KMS-11 (cell line): ENCODE data around the gene INPP5D.

Experiments used
- H2AFZ ChIP-seq: fragments of 200-600 bp; sonication (generic); 2 replicates; pipeline ENCODE4 v1.6.1; 2016; ENCODE audit warnings: antibody characterized with exemption, mixed run types, low read depth
- H3K27ac ChIP-seq: fragments of 200-600 bp; sonication (generic); 2 replicates; pipeline ENCODE4 v1.6.1; 2016; ENCODE audit warnings: mild to moderate bottlenecking, mixed run types
- H3K27me3 ChIP-seq: fragments of 200-600 bp; sonication (generic); 2 replicates; pipeline ENCODE4 v1.6.1; 2017; ENCODE audit warnings: mild to moderate bottlenecking, low read depth, mixed run types, moderate library complexity; ENCODE audit not compliant: insufficient read depth
- H3K36me3 ChIP-seq: fragments of 200-600 bp; sonication (generic); 2 replicates; pipeline ENCODE4 v1.6.1; 2017; ENCODE audit warnings: mild to moderate bottlenecking, mixed run types; ENCODE audit not compliant: insufficient read depth
- H3K4me1 ChIP-seq: fragments of 200-600 bp; sonication (generic); 2 replicates; pipeline ENCODE4 v1.6.1; 2016; ENCODE audit warnings: mild to moderate bottlenecking, low read depth, mixed run types; ENCODE audit not compliant: poor library complexity, severe bottlenecking
- H3K4me2 ChIP-seq: fragments of 200-600 bp; sonication (generic); 2 replicates; pipeline ENCODE4 v1.7.0; 2016; ENCODE audit warnings: mild to moderate bottlenecking, mixed run types
- H3K4me3 ChIP-seq: fragments of 200-600 bp; sonication (generic); IDR thresholded peaks from 2 replicates; pipeline ENCODE4 v1.6.1; 2017; ENCODE audit warnings: low read depth, low read length, mixed read lengths; ENCODE audit not compliant: insufficient read depth
- H3K79me2 ChIP-seq: fragments of 200-600 bp; sonication (generic); 2 replicates; pipeline ENCODE4 v1.6.1; 2016; ENCODE audit warnings: low read depth, mixed run types; ENCODE audit not compliant: insufficient read depth
- H3K9ac ChIP-seq: fragments of 200-600 bp; sonication (generic); 2 replicates; pipeline ENCODE4 v1.6.1; 2016; ENCODE audit warnings: mild to moderate bottlenecking, mixed run types
- H4K20me1 ChIP-seq: fragments of 200-600 bp; sonication (generic); 2 replicates; pipeline ENCODE4 v1.6.1; 2016; ENCODE audit warnings: mild to moderate bottlenecking, mixed run types; ENCODE audit not compliant: insufficient read depth
- TF ChIP-seq, protein P1 (sequence below): fragments of 200-600 bp; sonication (generic); conservative IDR thresholded peaks from 2 replicates; pipeline ENCODE4 v1.6.1; 2017; ENCODE audit warnings: low read depth, mild to moderate bottlenecking, antibody characterized with exemption, low read length, moderate library complexity, mixed read lengths

INPP5D gene

DNA sequence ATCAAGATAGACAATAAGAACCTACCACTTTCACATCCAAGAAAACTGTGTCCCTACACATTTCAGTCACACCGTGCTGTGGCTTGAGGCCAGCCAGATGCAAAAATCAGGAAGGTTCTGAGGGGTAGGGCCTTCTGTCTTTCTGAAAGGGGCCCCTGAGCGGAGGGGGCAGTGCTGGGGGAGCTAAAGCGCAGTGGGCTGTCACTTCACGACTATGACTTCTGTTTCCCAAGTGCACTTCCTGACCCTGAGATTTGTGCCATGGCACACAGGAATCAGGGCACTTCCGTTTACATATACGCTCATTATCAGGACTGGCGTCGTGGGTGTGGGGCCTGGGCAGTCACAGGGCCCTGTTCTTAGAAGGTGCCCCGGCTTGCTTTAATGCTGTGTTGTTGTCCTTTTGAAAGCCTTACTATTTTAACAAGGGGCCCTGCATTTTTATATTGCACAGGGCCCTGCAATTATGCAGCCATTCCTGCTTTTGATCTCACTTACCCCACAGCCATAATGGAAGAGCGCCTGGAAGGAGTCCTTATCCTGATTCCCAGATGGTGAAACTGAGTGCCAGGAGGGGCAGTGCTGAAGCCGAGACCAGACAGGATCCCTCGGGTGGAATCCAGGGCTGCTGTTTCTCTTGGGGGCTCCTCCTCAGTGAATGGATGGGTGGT, 47.7 kb upstream of the INPP5D start:
- Histone ChIP-seq H3K36me3 (no peaks in the 10 kb centered on the region), H3K4me3 (no peak overlapping the region), H3K27me3 (no peaks in the 10 kb centered on the region), H3K9ac (no peak overlapping the region), H3K4me2 (no peak overlapping the region), H2AFZ (no peak overlapping the region), H3K79me2 (no peaks in the 10 kb centered on the region), H3K4me1 (no peaks in the 10 kb centered on the region), H4K20me1 (no peaks in the 10 kb centered on the region), H3K27ac (no peak overlapping the region)
- TF ChIP-seq, protein P1, sequence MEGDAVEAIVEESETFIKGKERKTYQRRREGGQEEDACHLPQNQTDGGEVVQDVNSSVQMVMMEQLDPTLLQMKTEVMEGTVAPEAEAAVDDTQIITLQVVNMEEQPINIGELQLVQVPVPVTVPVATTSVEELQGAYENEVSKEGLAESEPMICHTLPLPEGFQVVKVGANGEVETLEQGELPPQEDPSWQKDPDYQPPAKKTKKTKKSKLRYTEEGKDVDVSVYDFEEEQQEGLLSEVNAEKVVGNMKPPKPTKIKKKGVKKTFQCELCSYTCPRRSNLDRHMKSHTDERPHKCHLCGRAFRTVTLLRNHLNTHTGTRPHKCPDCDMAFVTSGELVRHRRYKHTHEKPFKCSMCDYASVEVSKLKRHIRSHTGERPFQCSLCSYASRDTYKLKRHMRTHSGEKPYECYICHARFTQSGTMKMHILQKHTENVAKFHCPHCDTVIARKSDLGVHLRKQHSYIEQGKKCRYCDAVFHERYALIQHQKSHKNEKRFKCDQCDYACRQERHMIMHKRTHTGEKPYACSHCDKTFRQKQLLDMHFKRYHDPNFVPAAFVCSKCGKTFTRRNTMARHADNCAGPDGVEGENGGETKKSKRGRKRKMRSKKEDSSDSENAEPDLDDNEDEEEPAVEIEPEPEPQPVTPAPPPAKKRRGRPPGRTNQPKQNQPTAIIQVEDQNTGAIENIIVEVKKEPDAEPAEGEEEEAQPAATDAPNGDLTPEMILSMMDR = no peak

DNA sequence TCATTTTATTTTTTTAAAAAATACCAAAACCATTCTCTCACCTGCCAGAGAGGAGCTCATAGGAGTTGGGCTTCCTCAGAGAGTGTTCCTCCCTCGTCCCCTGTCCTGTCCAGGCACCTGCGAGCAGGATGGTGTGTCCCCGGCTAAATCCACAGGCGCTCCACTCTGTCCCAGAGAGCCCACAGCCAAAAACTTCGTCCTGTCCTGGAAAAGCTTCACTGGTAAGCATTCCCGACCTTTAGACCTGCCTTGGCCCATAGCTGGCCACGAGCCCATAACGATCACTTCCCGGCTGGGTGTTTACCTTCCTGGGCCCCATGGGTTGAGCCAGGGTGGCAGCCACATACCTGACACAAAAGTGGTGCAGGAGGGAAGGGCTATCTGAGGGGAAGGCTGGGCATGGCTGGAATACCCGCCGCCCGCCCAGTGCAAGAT, 47.1 kb upstream of the INPP5D start, which contains the start of gene NGEF:
TSS of gene NGEF (minus strand) at position 230 of the 435 bp plus-strand sequence. CDS start 38,366 bp downstream, outside the sequence.
- TF ChIP-seq, protein P1 = no peak
- H4K20me1 ChIP-seq = no peaks in the 10 kb centered on the region
- H3K4me1 ChIP-seq = no peaks in the 10 kb centered on the region
- H3K4me2 ChIP-seq = no peak within 1 kb of the TSS
- no peak within 1 kb of the TSS for H3K9ac ChIP-seq
- H3K4me3 ChIP-seq = no peak within 1 kb of the TSS
- H3K36me3 ChIP-seq = no peaks in the 10 kb centered on the region
- no peak within 1 kb of the TSS for H3K27ac ChIP-seq
- H3K79me2 ChIP-seq = no peaks in the 10 kb centered on the region
- no peaks in the 10 kb centered on the region for H3K27me3 ChIP-seq
- H2AFZ ChIP-seq = no peak within 1 kb of the TSS

DNA sequence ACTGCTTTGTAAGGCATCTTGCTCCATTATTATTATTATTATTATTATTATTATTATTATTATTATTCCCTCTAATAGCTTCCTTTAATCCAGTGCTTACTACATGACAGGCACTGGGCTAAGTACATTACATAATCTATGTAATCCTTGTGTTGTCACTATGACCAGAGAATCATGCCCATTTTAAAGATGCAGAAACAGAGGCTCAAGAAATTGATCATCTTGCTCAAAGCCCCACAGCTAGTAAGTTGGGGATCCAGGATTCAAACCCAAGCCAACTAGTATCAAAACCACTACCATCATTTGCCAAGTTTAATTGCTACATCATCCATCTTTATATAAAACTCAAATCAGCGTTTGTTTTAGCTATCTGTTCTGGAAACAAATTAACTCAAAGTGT, 46.5 kb upstream of the INPP5D start:
- Histone ChIP-seq H3K27ac (no peak overlapping the region), H4K20me1 (no peaks in the 10 kb centered on the region), H3K4me2 (no peak overlapping the region)

DNA sequence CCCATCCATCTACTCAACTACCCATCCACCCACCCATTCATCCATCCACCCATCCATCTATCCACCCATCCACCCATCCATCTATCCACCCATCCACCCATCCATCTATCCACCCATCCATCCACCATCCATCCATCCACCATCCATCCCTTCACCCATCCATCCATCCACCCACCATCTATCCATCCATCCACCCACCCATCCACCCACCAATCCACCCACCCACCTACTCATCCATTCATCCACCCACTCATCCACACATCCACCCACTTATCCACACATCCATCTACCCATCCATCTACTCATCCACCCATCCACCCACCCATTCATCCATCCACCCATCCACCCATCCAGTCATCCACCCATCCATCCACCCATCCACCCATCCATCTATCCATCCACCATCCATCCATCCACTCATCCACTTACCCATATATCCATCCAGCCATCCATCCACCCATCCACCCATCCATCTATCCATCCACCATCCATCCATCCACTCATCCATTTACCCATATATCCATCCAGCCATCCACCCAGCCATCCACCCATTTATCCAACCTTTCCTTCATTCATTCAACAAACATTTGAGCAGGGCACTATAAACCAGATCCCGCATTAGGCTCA, 45.0 kb upstream of the INPP5D start:
- no peaks in the 10 kb centered on the region for H3K4me1 ChIP-seq
- no peaks in the 10 kb centered on the region for H3K36me3 ChIP-seq
- H3K9ac ChIP-seq = no peak overlapping the region
- TF ChIP-seq, protein P1 = no peak
- H3K4me2 ChIP-seq = no peak overlapping the region
- H3K27me3 ChIP-seq = no peaks in the 10 kb centered on the region
- H4K20me1 ChIP-seq = no peaks in the 10 kb centered on the region
- no peak overlapping the region for H2AFZ ChIP-seq
- no peaks in the 10 kb centered on the region for H3K79me2 ChIP-seq
- no peak overlapping the region for H3K4me3 ChIP-seq
- no peak overlapping the region for H3K27ac ChIP-seq

More for the DNA sequence above, 46.5 kb upstream of the INPP5D start:
- H3K79me2 ChIP-seq = no peaks in the 10 kb centered on the region
- no peak overlapping the region for H3K4me3 ChIP-seq
- no peak overlapping the region for H3K9ac ChIP-seq
- no peaks in the 10 kb centered on the region for H3K36me3 ChIP-seq
- TF ChIP-seq, protein P1 = no peak
- no peaks in the 10 kb centered on the region for H3K4me1 ChIP-seq
- H2AFZ ChIP-seq = no peak overlapping the region
- H3K27me3 ChIP-seq = no peaks in the 10 kb centered on the region
